ENCODE results near the gene LRP1B. TPM values are rescaled to one million over a fixed set of nuclear protein-coding genes. Genes with fewer than 3 reads are reported as not detected.

The LRP1B gene
- total and polyA plus RNA-seq, 2 of the 8 experiments (the other 6 are each of a cell fraction or from before 2014, with no cell fraction given), result 0.03 TPM; not detected in 1

DNA sequence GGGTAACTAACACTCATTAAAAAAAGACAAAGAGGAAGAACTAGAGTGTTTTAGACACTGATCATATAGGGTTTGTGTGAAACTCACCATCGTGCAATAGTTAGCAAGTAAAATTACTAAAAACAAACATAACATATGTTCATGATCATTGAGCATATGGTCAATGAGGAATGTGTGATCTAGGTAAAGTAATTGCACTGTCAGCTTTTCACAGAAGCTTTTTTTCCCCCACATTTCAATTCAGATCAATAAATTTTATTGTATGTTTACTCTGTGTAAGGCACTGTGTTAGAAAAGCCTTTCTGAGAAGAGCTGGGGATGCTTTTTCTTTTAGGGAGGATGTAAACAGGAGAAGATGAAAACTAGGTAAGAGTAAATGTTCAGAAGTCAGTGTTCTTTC lies 348.2 kb downstream of the LRP1B start (continued):
- TF ChIP-seq CTBP2 (IDR thresholded peaks at IDR 0.05; ENCODE audit: borderline replicate concordance, insufficient read depth, insufficient read length, low read length) (no peak), CREB1 (IDR thresholded peaks at IDR 0.05) (no peak), CBX5 (IDR thresholded peaks at IDR 0.05; ENCODE audit: low read depth, low read length) (no peak)
- TF ChIP-seq, protein P1, sequence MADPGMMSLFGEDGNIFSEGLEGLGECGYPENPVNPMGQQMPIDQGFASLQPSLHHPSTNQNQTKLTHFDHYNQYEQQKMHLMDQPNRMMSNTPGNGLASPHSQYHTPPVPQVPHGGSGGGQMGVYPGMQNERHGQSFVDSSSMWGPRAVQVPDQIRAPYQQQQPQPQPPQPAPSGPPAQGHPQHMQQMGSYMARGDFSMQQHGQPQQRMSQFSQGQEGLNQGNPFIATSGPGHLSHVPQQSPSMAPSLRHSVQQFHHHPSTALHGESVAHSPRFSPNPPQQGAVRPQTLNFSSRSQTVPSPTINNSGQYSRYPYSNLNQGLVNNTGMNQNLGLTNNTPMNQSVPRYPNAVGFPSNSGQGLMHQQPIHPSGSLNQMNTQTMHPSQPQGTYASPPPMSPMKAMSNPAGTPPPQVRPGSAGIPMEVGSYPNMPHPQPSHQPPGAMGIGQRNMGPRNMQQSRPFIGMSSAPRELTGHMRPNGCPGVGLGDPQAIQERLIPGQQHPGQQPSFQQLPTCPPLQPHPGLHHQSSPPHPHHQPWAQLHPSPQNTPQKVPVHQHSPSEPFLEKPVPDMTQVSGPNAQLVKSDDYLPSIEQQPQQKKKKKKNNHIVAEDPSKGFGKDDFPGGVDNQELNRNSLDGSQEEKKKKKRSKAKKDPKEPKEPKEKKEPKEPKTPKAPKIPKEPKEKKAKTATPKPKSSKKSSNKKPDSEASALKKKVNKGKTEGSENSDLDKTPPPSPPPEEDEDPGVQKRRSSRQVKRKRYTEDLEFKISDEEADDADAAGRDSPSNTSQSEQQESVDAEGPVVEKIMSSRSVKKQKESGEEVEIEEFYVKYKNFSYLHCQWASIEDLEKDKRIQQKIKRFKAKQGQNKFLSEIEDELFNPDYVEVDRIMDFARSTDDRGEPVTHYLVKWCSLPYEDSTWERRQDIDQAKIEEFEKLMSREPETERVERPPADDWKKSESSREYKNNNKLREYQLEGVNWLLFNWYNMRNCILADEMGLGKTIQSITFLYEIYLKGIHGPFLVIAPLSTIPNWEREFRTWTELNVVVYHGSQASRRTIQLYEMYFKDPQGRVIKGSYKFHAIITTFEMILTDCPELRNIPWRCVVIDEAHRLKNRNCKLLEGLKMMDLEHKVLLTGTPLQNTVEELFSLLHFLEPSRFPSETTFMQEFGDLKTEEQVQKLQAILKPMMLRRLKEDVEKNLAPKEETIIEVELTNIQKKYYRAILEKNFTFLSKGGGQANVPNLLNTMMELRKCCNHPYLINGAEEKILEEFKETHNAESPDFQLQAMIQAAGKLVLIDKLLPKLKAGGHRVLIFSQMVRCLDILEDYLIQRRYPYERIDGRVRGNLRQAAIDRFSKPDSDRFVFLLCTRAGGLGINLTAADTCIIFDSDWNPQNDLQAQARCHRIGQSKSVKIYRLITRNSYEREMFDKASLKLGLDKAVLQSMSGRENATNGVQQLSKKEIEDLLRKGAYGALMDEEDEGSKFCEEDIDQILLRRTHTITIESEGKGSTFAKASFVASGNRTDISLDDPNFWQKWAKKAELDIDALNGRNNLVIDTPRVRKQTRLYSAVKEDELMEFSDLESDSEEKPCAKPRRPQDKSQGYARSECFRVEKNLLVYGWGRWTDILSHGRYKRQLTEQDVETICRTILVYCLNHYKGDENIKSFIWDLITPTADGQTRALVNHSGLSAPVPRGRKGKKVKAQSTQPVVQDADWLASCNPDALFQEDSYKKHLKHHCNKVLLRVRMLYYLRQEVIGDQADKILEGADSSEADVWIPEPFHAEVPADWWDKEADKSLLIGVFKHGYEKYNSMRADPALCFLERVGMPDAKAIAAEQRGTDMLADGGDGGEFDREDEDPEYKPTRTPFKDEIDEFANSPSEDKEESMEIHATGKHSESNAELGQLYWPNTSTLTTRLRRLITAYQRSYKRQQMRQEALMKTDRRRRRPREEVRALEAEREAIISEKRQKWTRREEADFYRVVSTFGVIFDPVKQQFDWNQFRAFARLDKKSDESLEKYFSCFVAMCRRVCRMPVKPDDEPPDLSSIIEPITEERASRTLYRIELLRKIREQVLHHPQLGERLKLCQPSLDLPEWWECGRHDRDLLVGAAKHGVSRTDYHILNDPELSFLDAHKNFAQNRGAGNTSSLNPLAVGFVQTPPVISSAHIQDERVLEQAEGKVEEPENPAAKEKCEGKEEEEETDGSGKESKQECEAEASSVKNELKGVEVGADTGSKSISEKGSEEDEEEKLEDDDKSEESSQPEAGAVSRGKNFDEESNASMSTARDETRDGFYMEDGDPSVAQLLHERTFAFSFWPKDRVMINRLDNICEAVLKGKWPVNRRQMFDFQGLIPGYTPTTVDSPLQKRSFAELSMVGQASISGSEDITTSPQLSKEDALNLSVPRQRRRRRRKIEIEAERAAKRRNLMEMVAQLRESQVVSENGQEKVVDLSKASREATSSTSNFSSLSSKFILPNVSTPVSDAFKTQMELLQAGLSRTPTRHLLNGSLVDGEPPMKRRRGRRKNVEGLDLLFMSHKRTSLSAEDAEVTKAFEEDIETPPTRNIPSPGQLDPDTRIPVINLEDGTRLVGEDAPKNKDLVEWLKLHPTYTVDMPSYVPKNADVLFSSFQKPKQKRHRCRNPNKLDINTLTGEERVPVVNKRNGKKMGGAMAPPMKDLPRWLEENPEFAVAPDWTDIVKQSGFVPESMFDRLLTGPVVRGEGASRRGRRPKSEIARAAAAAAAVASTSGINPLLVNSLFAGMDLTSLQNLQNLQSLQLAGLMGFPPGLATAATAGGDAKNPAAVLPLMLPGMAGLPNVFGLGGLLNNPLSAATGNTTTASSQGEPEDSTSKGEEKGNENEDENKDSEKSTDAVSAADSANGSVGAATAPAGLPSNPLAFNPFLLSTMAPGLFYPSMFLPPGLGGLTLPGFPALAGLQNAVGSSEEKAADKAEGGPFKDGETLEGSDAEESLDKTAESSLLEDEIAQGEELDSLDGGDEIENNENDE (IDR thresholded peaks at IDR 0.05; ENCODE audit: insufficient replicate concordance, low read length), result no peak

All from H1 (cell line).